GM19455 (cell line): ENCODE data around the gene UGGT1.

Experiments
- ATAC-seq: cut with Tn5 transposase; IDR thresholded peaks from one replicate; pipeline ENCODE4 v1.9.1; 2021; ENCODE audit not compliant: unreplicated experiment

UGGT1 gene

DNA sequence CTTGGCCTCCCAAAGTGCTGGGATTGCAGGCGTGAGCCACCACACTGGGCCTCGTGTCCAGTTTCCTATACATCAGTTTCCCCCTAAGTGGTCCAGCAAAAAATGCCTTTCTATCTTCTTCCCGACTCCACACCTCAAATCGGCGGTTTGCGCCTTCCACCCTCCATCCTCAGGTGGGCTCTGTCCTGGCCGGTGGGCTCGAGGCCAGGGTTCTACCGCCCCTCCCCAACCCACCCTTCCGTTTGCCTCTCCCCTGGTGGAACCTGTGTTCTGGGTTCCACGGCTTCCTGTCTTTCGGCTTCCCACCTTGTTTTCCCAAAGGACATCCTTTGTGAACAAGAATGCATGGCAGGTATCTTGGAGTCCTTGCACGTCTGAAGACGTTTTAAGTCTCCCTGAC is 123.3 kb downstream of the UGGT1 start:
- ATAC-seq = no peak

DNA sequence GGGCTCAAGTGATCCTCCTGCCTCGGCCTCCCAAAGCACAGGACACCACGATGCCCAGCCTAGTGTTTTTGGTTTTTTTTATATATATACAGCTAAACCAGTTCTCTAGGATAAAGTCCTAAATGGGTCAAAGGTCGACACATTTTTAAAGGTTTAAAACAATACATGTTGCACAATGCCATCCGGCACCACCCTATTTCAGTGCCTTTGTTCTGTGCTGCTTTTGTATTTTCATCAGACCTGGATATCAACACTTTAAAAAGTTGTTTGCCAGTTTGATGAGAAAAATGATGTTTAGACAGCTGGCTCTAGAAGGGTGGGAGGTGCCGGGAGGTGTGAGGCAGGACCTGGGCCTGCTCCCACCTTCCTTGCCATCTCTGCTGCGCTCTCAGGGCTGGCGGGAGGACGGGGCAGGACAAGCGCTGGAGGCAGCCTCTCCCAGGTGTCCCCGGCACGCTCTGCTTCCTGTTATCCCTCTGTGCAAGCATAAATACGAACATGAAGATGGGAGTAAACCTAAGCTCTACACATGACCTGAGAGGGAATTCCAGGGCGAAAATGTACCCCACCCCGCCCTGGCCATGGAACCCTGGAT is 124.0 kb downstream of the UGGT1 start:
- ATAC-seq = no peak

DNA sequence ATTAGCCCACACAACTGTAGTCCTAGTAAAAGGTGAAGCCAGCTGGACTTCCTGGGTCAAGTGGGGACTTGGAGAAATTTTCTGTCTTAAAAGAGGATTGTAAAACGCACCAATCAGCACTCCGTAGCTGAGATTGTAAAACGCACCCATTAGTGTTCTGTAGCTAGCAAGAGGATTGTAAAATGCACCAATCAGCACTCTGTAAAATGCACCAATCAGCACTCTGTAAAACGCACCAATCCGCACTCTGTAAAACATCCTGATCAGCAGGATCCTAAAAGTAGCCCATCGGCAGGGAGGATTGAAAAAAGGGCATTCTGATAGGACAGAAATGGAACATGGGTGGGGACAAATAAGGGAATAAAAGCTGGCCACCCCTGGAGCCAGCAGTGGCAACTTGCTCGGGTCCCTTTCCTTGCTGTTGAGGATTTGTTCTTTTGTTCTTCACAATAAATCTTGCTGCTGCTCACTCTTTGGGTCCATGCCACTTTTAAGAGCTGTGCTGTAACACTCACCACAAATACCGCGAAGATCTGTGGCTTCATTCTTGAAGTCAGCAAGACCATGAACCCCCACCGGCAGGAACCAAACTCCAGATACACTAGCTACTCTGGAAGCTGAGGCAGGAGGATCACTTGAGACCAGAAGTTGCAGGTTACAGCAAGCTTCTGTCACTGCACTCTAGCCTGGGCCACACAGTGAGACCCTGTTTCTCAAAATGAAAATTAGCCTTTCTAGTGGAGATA is 125.1 kb downstream of the UGGT1 start:
- no peak for ATAC-seq

DNA sequence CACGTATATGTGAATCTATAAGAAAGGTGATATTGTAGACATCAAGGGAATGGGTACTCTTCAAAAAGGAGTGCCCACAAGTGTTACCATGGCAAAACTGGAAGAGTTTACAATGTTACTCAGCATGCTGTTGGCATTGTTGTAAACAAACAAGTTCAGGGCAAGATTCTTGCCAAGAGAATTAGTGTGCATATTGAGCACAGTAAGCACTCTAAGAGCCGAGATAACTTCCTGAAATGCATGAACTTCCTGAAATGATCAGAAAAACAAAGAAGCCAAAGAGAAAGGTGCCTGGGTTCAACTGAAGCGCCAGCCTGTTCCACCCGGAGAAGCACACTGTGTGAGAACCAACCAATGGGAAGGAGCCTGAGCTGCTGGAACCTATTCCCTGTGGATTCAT is 126.7 kb downstream of the UGGT1 start:
- no peak for ATAC-seq

DNA sequence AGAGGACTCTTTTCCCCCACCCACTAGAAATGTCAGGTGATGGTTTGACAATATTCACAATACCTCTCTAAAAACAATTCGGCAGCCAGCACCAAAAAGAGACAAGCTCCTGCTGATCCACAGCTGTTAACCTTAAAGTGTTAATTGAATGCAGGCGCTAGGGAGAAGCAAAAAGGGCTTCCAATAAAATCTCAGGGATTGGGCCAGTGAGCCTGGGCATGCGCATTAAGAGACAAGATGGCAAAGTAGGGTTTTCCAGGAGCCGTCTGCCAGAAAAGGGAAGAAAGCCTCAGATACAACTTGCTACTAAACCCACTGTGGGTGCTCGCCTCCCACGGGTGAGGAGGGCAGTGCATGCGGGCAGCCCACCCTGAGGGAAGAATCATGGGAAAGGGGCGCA is 128.9 kb downstream of the UGGT1 start:
- no peak for ATAC-seq

DNA sequence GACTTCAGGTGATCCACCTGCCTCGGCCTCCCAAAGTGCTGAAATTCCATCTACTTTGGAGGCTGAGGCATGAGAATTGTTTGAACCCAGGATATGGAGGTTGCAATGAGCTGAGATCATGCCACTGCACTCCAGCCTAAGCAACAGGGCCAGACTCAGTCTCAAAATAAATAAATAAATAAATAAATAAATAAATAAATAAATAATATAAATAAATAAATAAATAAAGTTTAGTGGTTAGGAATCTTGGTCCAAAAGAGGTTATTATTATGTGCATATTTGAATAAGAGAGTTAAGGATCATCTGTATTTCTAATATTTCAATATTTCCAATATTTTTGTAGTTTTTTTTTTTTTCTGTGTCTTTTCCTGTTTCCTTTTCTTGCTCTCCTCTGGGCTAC is 136.9 kb downstream of the UGGT1 start:
- no peak for ATAC-seq

DNA sequence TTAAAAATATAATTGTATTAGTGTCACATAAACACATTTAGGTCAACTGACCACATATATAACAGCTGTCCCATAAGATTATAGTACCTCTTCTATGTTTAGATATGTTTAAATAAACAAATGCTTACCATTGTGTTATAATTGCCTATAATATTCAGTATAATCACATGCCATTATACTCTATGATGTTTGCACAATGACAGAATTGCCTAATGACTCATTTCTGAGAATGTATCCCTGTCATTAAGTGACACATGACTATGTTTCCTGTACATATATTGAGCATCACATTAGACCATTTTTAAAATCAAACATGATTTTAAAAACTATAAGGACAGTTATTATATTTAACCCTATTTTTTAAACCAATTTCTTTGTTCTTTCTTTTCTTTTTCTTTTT is 137.9 kb downstream of the UGGT1 start:
- no peak for ATAC-seq

DNA sequence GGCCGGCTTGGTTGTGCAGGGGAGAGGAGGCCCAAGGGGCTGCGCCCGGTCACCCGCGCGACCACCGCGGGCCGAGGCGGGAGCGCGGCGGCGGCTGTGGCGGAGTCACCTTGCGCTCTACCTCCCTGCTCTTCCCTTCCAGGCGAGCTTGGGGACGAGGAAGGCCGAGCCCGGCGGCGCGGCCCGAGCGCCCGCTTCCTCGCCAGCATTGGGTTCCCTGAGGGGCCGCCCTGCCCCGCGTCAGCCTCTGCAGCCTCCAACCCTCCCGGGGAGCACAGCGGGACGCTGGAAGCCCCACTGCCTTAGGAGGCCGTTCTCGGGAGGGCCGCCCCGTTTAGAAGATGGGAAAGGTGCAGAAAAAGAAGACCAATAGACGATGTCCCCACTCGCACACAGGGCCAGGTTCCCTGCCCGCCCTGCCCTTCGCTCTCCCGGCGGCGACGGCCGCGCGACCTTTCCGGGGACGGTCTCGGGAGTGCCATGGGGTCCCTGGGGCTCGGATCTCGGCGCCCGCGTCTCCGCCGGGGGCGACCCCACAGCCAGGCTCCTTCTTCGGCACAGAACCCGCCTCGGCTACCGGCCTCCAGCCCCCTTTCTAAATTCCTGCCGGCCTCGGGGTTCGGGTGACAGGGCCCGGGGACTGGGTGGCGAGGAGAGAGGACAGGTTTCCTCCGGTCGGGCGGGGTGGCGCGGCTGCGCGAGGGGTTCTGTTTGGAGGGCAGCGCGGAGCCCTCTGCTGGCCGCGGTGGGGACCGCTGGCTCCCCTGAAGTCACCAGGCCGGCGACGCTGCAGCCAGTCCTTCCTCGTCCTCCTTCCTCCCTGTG is 142.2 kb downstream of the UGGT1 start:
- peak; percentile 99 for ATAC-seq

- peak; percentile 16 for ATAC-seq
These were observed 142.9 kb downstream of the UGGT1 start for GRCh38 chr2:128233790-128234395.

- no peak for ATAC-seq
These were observed 143.6 kb downstream of the UGGT1 start for GRCh38 chr2:128234613-128235012.

GRCh38 chr2:128235581-128235980 is 144.6 kb downstream of the UGGT1 start:
- no peak for ATAC-seq

DNA sequence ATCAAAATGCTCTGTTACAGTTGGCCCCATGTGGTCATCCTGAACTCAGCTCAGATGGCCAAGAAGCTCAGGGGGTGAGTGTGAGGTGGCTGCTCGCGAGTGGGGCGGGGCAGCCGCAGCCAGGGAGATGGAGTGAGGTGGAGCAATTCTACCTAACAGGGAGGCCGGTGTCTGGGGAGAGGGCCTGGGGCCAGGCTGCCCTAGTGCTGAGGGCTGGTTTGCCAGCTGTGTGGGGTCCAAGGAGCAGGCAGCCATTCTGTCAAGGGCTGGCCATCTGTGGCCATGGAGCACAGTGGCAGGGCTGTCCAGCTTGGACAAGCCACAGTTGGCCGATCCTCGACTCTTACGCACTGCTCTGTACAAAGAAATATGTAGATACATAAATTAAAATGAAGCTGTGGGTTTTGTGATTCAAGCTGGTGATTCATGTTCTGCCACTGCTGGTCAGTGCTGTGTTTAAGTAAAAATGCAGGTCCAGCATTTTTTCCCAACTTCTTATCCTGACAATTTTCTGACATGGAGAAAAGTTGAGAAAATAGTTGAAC is 145.6 kb downstream of the UGGT1 start:
- no peak for ATAC-seq

DNA sequence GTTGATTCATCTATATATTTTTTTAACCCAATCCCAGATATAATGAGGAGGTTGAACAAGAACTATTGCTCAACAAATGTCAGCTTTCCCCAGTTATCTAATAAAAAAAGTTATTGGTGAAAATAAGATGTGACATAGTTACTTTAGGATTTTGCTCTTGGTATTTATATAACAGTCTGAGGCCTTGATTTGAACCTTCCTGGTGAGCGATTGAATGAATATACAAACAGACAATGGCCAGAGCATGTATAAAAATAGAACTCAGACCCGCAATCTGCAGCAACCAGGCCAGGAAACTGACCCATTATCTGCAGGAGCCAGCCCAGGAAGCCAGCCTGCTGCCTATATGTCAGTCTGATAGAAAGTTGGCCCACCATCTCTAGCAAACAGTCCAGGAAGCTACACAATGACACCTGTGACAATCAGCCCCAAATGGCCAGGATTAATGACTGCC is 146.1 kb downstream of the UGGT1 start:
- no peak for ATAC-seq

DNA sequence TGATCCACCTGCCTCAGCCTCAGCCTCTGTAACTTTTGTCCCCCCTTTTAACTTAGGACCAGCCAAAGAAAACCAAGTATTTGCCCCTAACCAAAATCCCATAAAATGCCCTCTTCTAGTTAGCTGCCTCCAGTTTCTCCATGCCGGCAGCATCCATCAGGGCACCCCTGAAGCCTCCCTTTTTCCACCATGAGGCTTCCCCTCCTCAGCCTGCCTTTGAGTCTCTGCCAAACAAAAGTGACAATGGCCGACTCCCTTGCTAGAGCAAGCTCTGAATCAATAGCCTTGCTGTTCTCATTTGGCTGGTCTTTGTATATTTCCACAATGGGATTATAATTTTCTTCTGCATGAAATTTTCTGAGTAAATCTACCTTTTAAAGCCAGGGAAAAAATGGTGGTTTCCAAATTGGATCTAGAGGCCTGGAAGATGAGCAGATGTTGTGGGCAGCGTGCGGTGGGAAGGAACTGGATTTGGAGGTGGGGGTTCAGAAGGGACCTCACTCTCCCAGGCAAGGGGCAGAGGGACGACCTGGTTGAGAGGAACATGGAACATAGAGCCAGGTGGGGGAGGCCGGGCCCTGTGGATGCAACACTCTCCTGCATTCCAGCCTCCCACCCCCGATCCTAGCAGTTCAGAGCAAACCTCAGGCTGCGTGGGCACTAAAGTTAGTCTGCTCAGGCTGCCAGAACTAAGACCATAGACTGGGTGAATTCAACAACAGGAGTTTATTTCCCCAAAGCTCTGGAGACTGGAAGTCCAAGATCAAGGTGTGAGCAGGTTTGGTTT is 147.1 kb downstream of the UGGT1 start:
- ATAC-seq = no peak

DNA sequence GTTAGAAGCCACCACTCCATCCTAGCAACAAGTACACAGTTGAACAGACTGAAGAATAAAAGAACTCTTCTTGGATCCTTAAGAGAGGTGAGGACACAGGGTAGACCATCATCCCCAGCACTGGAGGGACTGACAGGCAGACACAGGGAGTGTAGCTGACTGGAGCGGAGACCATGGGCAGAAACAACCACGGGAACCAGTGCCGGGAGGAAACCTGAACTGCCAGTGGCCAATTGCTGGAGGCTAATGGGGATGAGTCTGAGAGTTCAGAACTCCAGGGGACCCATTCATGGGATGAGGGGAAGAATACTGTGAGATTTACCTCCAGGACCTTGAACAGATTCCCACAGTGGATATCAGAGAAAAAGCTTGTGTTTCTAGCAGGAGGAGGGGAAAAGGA is 150.9 kb downstream of the UGGT1 start:
- ATAC-seq = no peak
